T follicular helper cell (primary cell): ENCODE results near the gene C2orf92.

Source experiments
- DNase-seq: peaks from one replicate; pipeline ENCODE4 v3.0.0-alpha.2; 2020; ENCODE audit warnings: low read depth

The C2orf92 gene

GRCh38 chr2:97730245-97730644 is 60.7 kb downstream of the C2orf92 start:
- no peak for DNase-seq

- no peak for DNase-seq
These were observed 61.9 kb downstream of the C2orf92 start for GRCh38 chr2:97731274-97732020.

GRCh38 chr2:97732436-97733340 is 63.2 kb downstream of the C2orf92 start:
- no peak for DNase-seq

- no peak for DNase-seq
These were observed 64.0 kb downstream of the C2orf92 start for GRCh38 chr2:97733341-97734035.

GRCh38 chr2:97734061-97735051 is 64.8 kb downstream of the C2orf92 start:
- DNase-seq = no peak

GRCh38 chr2:97735161-97735561 is 65.6 kb downstream of the C2orf92 start:
- DNase-seq = no peak

GRCh38 chr2:97736185-97736584 is 66.7 kb downstream of the C2orf92 start:
- no peak for DNase-seq

- no peak for DNase-seq
These were observed 67.3 kb downstream of the C2orf92 start for GRCh38 chr2:97736608-97737330.

- no peak for DNase-seq
These were observed 68.1 kb downstream of the C2orf92 start for GRCh38 chr2:97737421-97738178.

- DNase-seq = no peak
These were observed 68.9 kb downstream of the C2orf92 start for GRCh38 chr2:97738179-97739019.

GRCh38 chr2:97739020-97739892 is 69.7 kb downstream of the C2orf92 start:
- DNase-seq = no peak

GRCh38 chr2:97739893-97740245 is 70.4 kb downstream of the C2orf92 start:
- no peak for DNase-seq

- no peak for DNase-seq
These were observed 71.2 kb downstream of the C2orf92 start for GRCh38 chr2:97740590-97741182.

- no peak for DNase-seq
These were observed 71.7 kb downstream of the C2orf92 start for GRCh38 chr2:97741251-97741650.

GRCh38 chr2:97741686-97742085 is 72.2 kb downstream of the C2orf92 start:
- DNase-seq = no peak

GRCh38 chr2:97742381-97742847 is 72.9 kb downstream of the C2orf92 start:
- no peak for DNase-seq

- DNase-seq = no peak
These were observed 74.4 kb downstream of the C2orf92 start for GRCh38 chr2:97743913-97744312.
